Activated T-cell treated with anti-CD3 and anti-CD28 coated beads, Interleukin-2, amount 50 U/mL, for 72 hours (primary cell): ENCODE measurements around the gene SEMA4A. TPM values are rescaled to one million over a fixed set of nuclear protein-coding genes. Genes with fewer than 3 reads are reported as not detected.
A peak's percentile ranks its signal among the peaks of the same experiment; 100 is the strongest.
"Not testable (repeated sequence)": the region's sequence is repeated elsewhere in the genome, so short reads cannot be mapped to it uniquely, and the experiment has no call there.

Source experiments
- ATAC-seq, 2 donors: fragments of 150-1000 bp; cut with Tn5 transposase; replicated peaks in 1 of 2; 2 replicates each; pipeline ENCODE4 v1.10.0; 2021; ENCODE audit warnings: moderate library complexity in 2 of 2, mild to moderate bottlenecking in 1 of 2
- DNase-seq, 2 donors: peaks; one replicate each; pipeline ENCODE4 v3.0.0; 2021 to 2022; ENCODE audit warnings: mixed read lengths in 1 of 2
- H3K27ac Mint-ChIP-seq: one replicate; pipeline ENCODE4 v1.8.0; 2022; ENCODE audit warnings: mild to moderate bottlenecking, moderate library complexity, mixed read lengths
- H3K27me3 Mint-ChIP-seq: one replicate; pipeline ENCODE4 v1.8.0; 2022; ENCODE audit warnings: low read depth, mixed read lengths
- H3K36me3 Mint-ChIP-seq, 2 donors: one replicate each; pipeline ENCODE4 v1.8.0; 2022; ENCODE audit warnings: mixed read lengths in 2 of 2, mild to moderate bottlenecking in 1 of 2; ENCODE audit not compliant: insufficient read depth in 2 of 2
- H3K4me1 Mint-ChIP-seq: one replicate; pipeline ENCODE4 v1.8.0; 2022; ENCODE audit warnings: low read depth, mixed read lengths
- H3K4me3 Mint-ChIP-seq, 2 donors: one replicate each; pipeline ENCODE4 v1.8.0; 2022; ENCODE audit warnings: mild to moderate bottlenecking in 2 of 2, mixed read lengths in 2 of 2, moderate library complexity in 2 of 2
- H3K9me3 Mint-ChIP-seq, 2 donors: one replicate each; pipeline ENCODE4 v1.8.0; 2022; ENCODE audit warnings: mixed read lengths in 2 of 2
- total RNA-seq, 2 donors: library from RNA; stranded (reverse); gene quantifications; one replicate each; pipeline ENCODE4 v1.2.3, GENCODE V29; 2022

The SEMA4A gene
- total RNA-seq, 2 donors from 2014 or later = 63.7 to 80.3 TPM

DNA sequence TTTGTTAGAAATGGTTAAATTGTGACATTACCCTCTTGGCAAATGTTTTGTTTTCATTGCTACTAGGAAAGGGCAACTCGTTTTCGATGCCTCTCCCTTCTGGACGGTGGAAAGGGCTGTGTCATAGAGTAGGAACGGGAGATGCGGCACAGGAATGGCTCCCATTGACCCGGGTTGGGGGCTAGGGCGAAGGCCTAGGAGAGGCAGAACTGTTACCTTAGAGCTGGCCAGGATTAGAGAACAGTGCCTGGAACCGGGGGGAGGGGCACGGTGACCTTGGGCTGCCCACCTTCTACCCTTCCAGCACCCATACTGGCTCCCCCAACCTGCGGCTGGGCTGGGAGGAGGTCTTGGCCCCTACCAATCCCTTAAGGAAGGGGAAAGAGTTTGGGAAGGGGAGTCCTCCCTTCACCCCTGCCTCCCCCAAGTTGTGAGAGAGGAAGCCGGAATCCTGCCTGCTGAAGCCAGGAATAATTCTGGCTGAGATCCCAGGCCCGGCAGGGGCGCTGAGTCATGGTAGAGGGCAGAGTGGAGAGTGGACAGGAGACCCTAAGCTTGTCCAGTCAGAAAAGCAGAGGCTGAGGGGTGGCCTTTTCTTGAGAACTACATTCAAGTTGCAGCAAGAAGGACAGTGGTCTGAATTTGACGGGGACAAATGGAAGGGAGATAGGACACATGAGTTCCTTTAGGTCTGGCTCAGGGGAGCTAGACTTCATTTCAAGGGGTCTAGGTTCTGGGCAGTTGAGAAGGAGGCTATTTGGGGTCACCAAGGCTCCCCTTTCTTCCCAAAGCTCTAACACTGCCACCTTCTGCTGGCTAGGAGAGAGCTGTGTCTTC is 30.6 kb upstream of the SEMA4A start:
- ATAC-seq (no peak), DNase-seq (no peak)
- Mint-ChIP-seq H3K4me3 (peak overlapping the region; percentile 71 to 78), H3K36me3 (peaks cover 3 to 7% of the 10 kb centered on the region in 2 donors), H3K4me1 (peaks cover 88% of the 10 kb centered on the region), H3K9me3 (no peaks in the 10 kb centered on the region), H3K27ac (peak overlapping the region; percentile 56), H3K27me3 (peaks cover 15% of the 10 kb centered on the region)

DNA sequence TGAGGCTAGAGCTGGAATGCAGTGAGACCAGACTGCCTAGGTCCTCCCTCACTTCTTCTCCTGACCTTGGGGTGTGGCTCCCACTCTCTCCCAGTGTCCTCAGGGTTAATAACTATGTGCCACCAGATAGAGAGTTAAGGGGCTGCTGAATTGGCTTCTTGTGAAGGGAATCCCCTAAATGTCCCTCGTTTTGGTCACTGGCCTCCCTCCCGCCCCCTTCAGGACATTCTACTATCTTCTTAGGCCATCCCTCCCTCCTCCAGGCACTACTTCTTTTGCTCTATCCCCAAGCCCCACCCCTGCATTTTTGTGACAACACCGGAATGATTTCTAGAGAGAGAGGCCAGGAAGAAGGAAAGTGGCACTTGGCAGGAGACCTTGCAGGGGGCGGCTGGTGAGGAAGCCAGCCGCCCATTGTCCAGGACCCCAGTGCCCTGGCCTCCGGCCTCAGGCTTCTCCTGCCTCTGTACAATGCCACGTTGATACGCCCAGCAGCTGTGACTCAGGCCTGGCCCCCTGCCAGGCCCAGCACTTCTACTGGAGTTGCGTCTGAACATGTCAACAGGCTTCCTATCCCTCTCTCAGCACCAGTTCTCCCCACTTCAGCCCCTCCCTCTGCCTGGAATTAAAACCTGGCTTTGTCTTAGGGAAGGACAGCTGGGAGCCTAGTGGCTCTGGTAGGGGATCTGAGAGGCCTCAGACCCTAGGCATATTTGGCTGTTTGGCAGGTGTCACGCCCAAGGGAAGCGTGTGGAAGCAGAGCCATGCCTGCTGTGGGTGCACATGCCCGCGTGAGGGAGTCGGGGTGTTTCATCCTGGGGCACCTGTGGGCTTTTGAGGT is 29.8 kb upstream of the SEMA4A start:
- Mint-ChIP-seq H3K27ac (peak overlapping the region; percentile 7), H3K36me3 (peaks cover 1 to 7% of the 10 kb centered on the region in 2 donors), H3K27me3 (peaks cover 8% of the 10 kb centered on the region), H3K4me3 (peak overlapping the region; percentile 71 to 78), H3K9me3 (no peaks in the 10 kb centered on the region), H3K4me1 (peaks cover 88% of the 10 kb centered on the region)
- DNase-seq (peak; percentile 78 to 86), ATAC-seq (peak; percentile 26 to 44)

DNA sequence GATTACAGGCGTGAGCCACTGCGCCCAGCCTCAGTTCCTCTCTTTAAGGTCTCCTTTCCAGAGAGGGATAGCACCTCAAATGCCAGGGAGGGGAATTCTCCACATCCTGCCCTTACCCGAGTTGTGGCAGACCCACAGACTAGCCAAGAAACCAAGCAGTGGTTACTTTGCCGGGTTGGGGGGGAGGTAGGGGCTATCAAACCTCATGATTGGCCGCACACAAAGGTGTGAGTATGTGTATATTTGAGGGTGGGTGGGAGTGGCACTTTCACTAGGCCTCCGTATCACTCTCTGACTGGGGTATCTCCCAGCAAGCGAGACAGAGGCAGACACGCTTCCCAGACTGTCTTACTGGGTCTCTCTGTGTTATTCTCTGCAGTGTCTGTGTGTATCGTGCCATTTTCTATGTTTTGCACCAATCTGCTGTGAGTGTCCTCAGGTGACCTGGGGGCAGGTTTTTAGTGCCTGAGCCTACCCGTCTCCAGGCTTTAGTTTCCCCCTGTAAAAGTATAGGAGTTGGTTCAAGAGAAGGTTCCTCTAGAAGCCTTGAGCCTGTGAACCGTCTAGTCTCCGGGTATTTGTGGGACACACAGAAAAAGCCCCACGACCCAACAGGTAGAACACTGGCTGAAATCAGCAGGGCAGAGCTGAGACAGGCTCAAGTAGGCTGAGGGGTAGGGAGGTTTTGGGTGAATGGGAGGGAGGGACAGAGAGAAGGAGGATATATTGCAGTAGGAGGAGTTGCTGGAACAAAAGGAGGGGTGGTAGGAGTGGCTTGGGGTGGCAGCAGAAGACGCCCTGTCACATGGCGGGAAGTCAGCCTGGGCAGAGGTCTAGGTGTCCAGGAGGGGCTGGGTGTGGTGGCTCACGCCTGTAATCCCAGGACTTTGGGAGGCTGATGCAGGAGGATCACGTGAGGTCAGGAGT is 28.6 kb upstream of the SEMA4A start:
- H3K4me3 Mint-ChIP-seq = peak overlapping the region; percentile 71 to 78
- no peaks in the 10 kb centered on the region for H3K9me3 Mint-ChIP-seq
- H3K4me1 Mint-ChIP-seq = peaks cover 90% of the 10 kb centered on the region
- DNase-seq = peak; percentile 43 to 56
- peaks cover 13% of the 10 kb centered on the region for H3K27me3 Mint-ChIP-seq
- H3K27ac Mint-ChIP-seq = peak overlapping the region; percentile 83
- peaks cover 1 to 6% of the 10 kb centered on the region in 2 donors for H3K36me3 Mint-ChIP-seq
- peak; percentile 4 to 19 for ATAC-seq

DNA sequence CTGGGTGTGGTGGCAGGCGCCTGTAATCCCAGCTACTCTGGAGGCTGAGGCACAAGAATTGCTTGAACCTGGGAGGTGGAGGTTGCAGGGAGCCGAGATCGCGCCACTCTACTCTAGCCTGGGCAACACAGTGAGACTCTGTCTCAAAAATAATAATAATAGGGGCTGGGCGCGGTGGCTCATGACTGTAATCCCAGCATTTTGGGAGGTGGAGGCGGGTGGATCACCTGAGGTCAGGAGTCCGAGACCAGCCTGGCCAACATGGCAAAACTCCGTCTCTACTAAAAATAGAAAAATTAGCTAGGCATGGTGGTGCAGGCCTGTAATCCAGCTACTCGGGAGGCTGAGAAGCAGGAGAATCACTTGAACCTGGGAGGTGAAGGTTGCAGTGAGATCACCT is 27.8 kb upstream of the SEMA4A start:
- not testable (repeated sequence) for H3K9me3 Mint-ChIP-seq, H3K36me3 Mint-ChIP-seq, DNase-seq, ATAC-seq
- peaks cover 14% of the 10 kb centered on the region for H3K27me3 Mint-ChIP-seq
- H3K4me1 Mint-ChIP-seq = peaks cover 90% of the 10 kb centered on the region
- H3K4me3 Mint-ChIP-seq = peak overlapping the region; percentile 71 to 78
- H3K27ac Mint-ChIP-seq = peak overlapping the region; percentile 77

DNA sequence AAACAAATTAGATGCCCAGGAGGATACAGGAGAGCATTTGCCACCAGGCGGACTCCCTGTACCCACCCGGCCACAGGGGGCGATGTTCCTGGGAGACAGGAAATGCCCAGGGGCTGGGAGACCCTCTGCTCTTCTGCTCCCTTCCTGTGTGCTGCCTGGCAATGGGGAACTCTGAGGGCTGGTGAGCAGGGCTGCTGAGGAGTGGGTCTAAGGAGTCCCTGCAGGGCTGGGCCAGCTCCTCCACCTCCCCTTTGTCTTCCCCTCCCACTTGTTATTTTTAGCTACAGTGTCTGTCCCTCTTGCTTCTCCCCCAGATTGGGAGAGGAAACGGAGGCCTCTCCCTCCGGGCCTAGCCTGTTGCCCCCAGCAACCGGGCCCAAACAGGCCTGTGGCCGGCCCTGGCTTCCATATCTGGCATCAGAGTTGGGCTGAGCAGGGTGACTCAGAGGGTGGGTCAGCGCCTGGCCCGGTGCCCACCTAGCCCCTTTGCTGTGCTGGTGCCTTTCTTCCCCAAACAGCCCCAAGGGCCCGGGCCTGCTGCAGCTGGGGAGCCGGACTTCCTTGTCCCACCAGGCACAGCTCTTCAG is 27.2 kb upstream of the SEMA4A start:
- DNase-seq (peak; percentile 82 to 85), ATAC-seq (peak; percentile 53 to 54)
- peak overlapping the region; percentile 57 for H3K27ac Mint-ChIP-seq
- H3K36me3 Mint-ChIP-seq = peaks cover 3 to 4% of the 10 kb centered on the region in 2 donors
- peaks cover 14% of the 10 kb centered on the region for H3K27me3 Mint-ChIP-seq
- peak overlapping the region; percentile 43 to 80 for H3K4me3 Mint-ChIP-seq
- no peaks in the 10 kb centered on the region for H3K9me3 Mint-ChIP-seq
- H3K4me1 Mint-ChIP-seq = peaks cover 89% of the 10 kb centered on the region

DNA sequence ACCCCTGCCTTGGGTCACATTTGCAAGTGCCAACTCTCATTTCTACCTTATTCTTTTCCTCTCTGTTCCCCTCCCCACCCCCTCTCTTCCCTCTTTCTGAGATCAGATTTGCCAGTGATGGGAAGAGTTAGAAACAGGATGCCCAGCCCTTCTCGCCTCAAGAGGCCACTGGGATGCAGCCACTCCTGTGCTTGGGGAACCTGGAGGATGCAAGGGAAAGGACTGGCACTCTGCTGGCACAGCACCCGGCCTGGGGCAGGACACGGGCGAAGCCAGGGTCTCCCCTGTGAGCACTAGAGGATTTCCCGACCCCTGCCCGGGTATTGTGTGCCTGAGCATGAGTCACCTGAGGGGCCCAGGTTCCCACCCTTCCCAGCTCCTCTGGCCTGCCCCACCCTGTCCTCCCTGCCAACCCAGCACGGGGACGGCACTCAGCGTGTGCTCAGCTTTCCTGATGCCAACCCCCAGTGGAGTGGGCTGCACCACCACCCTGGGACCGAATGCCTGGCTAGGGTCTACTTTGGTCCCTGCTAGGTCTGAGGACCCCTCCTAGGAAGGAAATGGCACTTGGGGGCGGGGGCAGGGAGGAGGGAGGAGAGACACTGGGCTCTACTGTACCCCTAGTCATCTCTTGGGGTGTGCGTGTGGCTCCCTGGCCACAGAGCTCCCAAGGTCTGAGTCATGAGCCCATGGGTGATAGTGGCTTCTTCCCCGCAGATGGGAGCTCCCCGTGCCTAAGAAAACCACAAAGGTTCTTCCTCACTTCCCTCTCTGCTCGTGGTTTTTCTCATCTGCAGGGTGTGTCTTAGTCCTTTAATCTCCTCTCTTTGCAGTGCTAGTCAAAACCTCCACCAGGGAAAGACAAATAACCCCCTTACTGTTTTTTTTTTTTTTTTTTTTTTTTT is 26.5 kb upstream of the SEMA4A start:
- DNase-seq (peak; percentile 87 to 93), ATAC-seq (peak; percentile 83 to 86)
- Mint-ChIP-seq H3K27me3 (peaks cover 14% of the 10 kb centered on the region), H3K9me3 (no peaks in the 10 kb centered on the region), H3K4me1 (peaks cover 84% of the 10 kb centered on the region), H3K36me3 (peaks cover 4 to 6% of the 10 kb centered on the region in 2 donors), H3K27ac (peak overlapping the region; percentile 57), H3K4me3 (peak overlapping the region; percentile 43 to 80)

DNA sequence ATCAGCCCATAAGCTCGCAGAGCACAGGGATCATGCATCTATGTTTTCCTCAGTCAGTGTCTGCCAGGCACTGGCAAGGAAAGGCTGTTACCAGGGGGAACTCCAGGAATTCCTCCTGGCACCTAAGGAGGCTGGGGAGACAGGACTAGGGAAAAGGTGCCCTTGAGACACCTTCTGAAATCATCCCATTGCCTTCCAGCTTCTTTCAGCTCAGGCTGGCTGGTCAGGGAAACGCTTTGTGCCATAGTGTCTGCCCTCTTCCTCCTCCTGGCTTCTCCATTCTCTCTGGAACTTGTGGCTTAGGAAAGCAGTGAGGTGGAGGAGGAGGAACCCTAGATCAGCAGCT is 25.1 kb upstream of the SEMA4A start:
- Mint-ChIP-seq H3K36me3 (peaks cover 2 to 5% of the 10 kb centered on the region in 2 donors), H3K27me3 (peaks cover 6% of the 10 kb centered on the region), H3K9me3 (no peaks in the 10 kb centered on the region), H3K4me1 (peaks cover 72% of the 10 kb centered on the region), H3K27ac (no peak overlapping the region), H3K4me3 (peak overlapping the region; percentile 30 to 80)
- DNase-seq = no peak
- ATAC-seq = no peak

DNA sequence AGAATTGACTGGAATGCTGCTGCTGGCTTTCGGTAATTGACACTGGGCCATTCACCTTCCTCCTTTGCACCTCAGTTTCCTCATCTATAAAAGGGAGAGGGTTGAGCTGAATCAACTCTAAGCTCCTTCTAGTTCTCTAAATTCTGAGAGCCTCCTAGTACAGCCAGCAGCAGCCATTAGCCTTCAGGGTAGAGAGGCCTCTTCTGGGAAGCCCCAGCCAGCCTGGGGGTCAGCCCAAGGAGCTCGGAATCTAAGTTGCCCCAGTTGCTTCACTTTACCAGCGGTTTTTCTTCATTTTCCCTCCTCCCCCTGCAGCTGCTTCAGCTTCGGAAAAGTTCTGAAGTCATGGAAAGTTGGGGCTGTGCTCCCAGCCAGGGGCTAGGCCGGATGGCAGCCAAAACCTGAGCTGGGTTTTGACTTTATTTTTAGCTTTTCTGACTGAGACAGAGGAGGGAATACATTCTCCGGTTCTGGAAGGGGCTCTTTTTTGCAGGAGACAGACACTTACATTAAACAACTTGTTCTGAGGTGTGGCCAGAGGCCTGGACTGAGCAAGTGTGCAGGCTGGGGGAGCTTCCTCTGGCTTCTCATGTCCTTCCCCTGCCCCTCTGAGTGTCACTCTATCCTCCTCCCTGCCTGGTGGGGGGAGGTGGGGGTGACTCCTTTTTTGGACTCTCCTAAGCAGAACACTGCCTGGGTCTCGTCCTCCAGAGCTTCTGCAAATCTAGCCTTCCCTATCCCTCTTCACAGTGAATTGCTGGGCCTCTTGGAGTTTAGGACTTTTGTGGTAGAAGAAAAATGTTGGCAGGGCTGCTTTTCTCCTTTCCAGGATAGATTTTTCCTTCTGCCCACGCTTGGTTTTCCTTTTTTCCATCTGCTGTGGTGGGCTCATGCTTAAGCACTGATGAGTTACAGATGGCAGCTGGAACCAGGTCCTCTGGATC is 24.5 kb upstream of the SEMA4A start:
- H3K36me3 Mint-ChIP-seq = peaks cover 5% of the 10 kb centered on the region in 2 donors
- H3K4me3 Mint-ChIP-seq = peak overlapping the region; percentile 30 to 80
- peak overlapping the region; percentile 65 for H3K27ac Mint-ChIP-seq
- no peaks in the 10 kb centered on the region for H3K9me3 Mint-ChIP-seq
- H3K4me1 Mint-ChIP-seq = peaks cover 66% of the 10 kb centered on the region
- no peak for DNase-seq
- H3K27me3 Mint-ChIP-seq = peaks cover 6% of the 10 kb centered on the region
- ATAC-seq = no peak

DNA sequence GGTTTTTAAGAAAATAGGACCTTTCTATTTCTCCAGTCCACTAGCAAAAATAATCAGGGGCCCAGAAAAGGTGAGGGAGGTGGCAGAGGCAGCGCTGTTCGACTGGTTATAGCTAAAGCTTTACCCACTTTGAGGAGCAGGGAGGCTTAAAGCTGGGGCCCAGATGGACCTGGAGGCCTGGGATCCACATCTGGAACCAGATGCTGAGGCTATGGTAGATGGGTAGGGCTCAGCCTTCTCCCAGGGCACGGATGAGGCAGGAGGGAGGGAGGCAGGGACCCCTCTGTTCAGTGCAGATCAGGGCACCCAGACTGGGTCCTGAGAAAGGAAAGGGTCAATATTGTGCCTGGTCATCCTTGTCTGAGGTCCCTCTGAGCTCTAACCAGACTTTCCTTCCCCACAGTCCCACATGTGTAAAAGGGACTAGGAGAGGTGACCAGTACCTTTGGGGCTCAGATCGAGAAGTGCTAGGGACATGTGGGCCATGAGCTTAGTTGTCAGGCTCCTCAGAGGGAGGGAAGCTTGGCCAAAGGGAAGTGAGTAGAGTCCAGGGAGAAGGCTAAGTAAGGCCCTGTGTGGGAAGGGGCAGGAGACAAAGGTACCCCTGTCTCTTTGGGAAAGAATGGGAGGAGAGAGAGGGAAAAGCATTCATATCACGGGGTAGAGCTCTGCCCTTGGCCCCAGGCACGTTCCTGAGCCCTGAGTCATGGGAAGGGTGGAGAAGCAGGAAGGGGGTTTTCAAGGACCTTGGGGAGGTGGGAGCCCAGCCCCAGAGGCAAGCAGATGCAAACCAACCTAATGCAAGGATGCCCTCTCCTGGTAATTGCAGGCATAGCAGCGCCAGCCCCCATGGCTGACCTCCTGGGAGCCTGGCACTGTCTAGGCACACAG is 23.5 kb upstream of the SEMA4A start:
- Mint-ChIP-seq H3K4me1 (peaks cover 56% of the 10 kb centered on the region), H3K27ac (peak overlapping the region; percentile 65), H3K36me3 (peaks cover 8 to 10% of the 10 kb centered on the region in 2 donors), H3K4me3 (peak overlapping the region; percentile 30 to 80), H3K9me3 (no peaks in the 10 kb centered on the region), H3K27me3 (peaks cover 6% of the 10 kb centered on the region)
- ATAC-seq = peak; percentile 4 to 23
- peak; percentile 81 to 86 for DNase-seq

DNA sequence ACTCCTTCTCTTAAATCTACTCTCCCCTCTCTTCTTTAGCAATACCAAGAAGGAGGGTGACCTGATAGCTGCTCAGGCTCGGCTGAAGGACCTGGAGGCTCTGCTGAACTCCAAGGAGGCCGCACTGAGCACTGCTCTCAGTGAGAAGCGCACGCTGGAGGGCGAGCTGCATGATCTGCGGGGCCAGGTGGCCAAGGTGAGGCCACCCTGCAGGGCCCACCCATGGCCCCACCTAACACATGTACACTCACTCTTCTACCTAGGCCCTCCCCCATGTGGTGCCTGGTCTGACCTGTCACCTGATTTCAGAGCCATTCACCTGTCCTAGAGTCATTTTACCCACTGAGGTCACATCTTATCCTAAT is 22.8 kb upstream of the SEMA4A start:
- DNase-seq = no peak
- H3K36me3 Mint-ChIP-seq = peaks cover 8 to 10% of the 10 kb centered on the region in 2 donors
- no peaks in the 10 kb centered on the region for H3K9me3 Mint-ChIP-seq
- no peak overlapping the region for H3K4me3 Mint-ChIP-seq
- no peak overlapping the region for H3K27ac Mint-ChIP-seq
- no peak for ATAC-seq
- peaks cover 6% of the 10 kb centered on the region for H3K27me3 Mint-ChIP-seq
- peaks cover 50% of the 10 kb centered on the region for H3K4me1 Mint-ChIP-seq
